Epithelial cell of proximal tubule (primary cell): ENCODE data around the gene MORN3. TPM values are rescaled to one million over a fixed set of nuclear protein-coding genes. Genes with fewer than 3 reads are reported as not detected.
"Not testable (repeated sequence)": the region's sequence is repeated elsewhere in the genome, so short reads cannot be mapped to it uniquely, and the experiment has no call there.

Experiments
- DNase-seq: peaks from one replicate; pipeline ENCODE4 v3.0.0-alpha.2; 2011; ENCODE audit warnings: low read depth
- H3K4me3 ChIP-seq: 2 replicates; pipeline ENCODE4 v1.5.1; 2011; ENCODE audit warnings: low read depth, mild to moderate bottlenecking, low read length
- CTCF ChIP-seq: conservative IDR thresholded peaks from 2 replicates; pipeline ENCODE4 v1.5.1; 2012; ENCODE audit warnings: low read depth, mild to moderate bottlenecking, low read length
- total RNA-seq: library from RNA; depleted of rRNA; stranded (reverse); fragments of >200 nt; gene quantifications from 2 replicates; pipeline ENCODE4 v1.2.3, GENCODE V29; 2015

MORN3 gene
- total RNA-seq, 1 donor from 2014 or later, result 0.81 TPM

- H3K4me3 ChIP-seq, result no peak overlapping the region
- TF ChIP-seq CTCF, result no peak
- DNase-seq, result no peak
Observed at GRCh38 chr12:121678716-121679300, 9.4 kb upstream of the MORN3 start.

GRCh38 chr12:121678305-121678704 lies 8.9 kb upstream of the MORN3 start:
- H3K4me3 ChIP-seq, result no peak overlapping the region
- no peak for TF ChIP-seq CTCF
- DNase-seq, result no peak

GRCh38 chr12:121676190-121676589 lies 6.7 kb upstream of the MORN3 start:
- H3K4me3 ChIP-seq, result no peak overlapping the region
- no peak for DNase-seq
- TF ChIP-seq CTCF, result no peak

- no peak for DNase-seq
- no peak for TF ChIP-seq CTCF
- H3K4me3 ChIP-seq, result peak overlapping the region; percentile 61
Observed at GRCh38 chr12:121673013-121673511, 3.6 kb upstream of the MORN3 start.

GRCh38 chr12:121668750-121669520 lies 519 bp downstream of the MORN3 start:
- DNase-seq, result no peak
- no peak overlapping the region for H3K4me3 ChIP-seq
- peak; percentile 70 for TF ChIP-seq CTCF

GRCh38 chr12:121666829-121667228 lies 2.6 kb downstream of the MORN3 start:
- H3K4me3 ChIP-seq, DNase-seq: not testable (repeated sequence)

GRCh38 chr12:121663610-121663929 lies 5.9 kb downstream of the MORN3 start:
- H3K4me3 ChIP-seq, result no peak overlapping the region
- DNase-seq, result no peak
- TF ChIP-seq CTCF, result no peak

GRCh38 chr12:121661353-121662105 lies 7.9 kb downstream of the MORN3 start:
- not testable (repeated sequence) for DNase-seq, H3K4me3 ChIP-seq
